Hindlimb muscle (tissue), 1 donor: ENCODE results near the gene DNAH12. TPM values are rescaled to one million over a fixed set of nuclear protein-coding genes. Genes with fewer than 3 reads are reported as not detected.
"Not testable (repeated sequence)": the region's sequence is repeated elsewhere in the genome, so short reads cannot be mapped to it uniquely, and the experiment has no call there.

ENCODE experiments used
- DNase-seq: peaks from one replicate; pipeline ENCODE4 v3.0.0-alpha.2; 2013
- polyA plus RNA-seq: library from polyadenylated mRNA; unstranded; fragments of 120-200 nt; gene quantifications from one replicate; pipeline ENCODE4 v1.2.1, GENCODE V29; 2013; ENCODE audit not compliant: insufficient read length

DNAH12 gene
- polyA plus RNA-seq, 1 donor, result 0.50 TPM

- DNase-seq, result no peak
Measured at GRCh38 chr3:57411715-57412114, 132.4 kb downstream of the DNAH12 start.

- DNase-seq, result no peak
Measured at GRCh38 chr3:57409471-57409870, 134.7 kb downstream of the DNAH12 start.

GRCh38 chr3:57402675-57403074 is 141.5 kb downstream of the DNAH12 start:
- DNase-seq, result no peak

- no peak for DNase-seq
Measured at GRCh38 chr3:57397175-57398026, 146.7 kb downstream of the DNAH12 start.

GRCh38 chr3:57393977-57394376 is 150.2 kb downstream of the DNAH12 start:
- DNase-seq, result no peak

- DNase-seq, result no peak
Measured at GRCh38 chr3:57391767-57392166, 152.4 kb downstream of the DNAH12 start.

- DNase-seq, result no peak
Measured at GRCh38 chr3:57389271-57389670, 154.9 kb downstream of the DNAH12 start.

GRCh38 chr3:57386307-57386706 is 157.8 kb downstream of the DNAH12 start:
- no peak for DNase-seq

- no peak for DNase-seq
Measured at GRCh38 chr3:57385498-57385897, 158.6 kb downstream of the DNAH12 start.

GRCh38 chr3:57383838-57384237 is 160.3 kb downstream of the DNAH12 start:
- no peak for DNase-seq

GRCh38 chr3:57383406-57383805 is 160.7 kb downstream of the DNAH12 start:
- no peak for DNase-seq

- peak; percentile 9 for DNase-seq
Measured at GRCh38 chr3:57382933-57383332, 161.2 kb downstream of the DNAH12 start.

- no peak for DNase-seq
Measured at GRCh38 chr3:57370341-57370740, 173.8 kb downstream of the DNAH12 start.

- not testable (repeated sequence) for DNase-seq
Measured at GRCh38 chr3:57365089-57365488, 179.1 kb downstream of the DNAH12 start.

GRCh38 chr3:57356275-57356674 is 187.9 kb downstream of the DNAH12 start:
- DNase-seq, result not testable (repeated sequence)

GRCh38 chr3:57354768-57355167 is 189.4 kb downstream of the DNAH12 start:
- no peak for DNase-seq

GRCh38 chr3:57350271-57350670 is 193.9 kb downstream of the DNAH12 start:
- DNase-seq, result no peak

GRCh38 chr3:57339071-57339642 is 205.0 kb downstream of the DNAH12 start:
- DNase-seq, result not testable (repeated sequence)

- DNase-seq, result not testable (repeated sequence)
Measured at GRCh38 chr3:57338272-57339070, 205.7 kb downstream of the DNAH12 start.

GRCh38 chr3:57335283-57335938 is 208.7 kb downstream of the DNAH12 start:
- DNase-seq, result no peak

- DNase-seq, result no peak
Measured at GRCh38 chr3:57331078-57331610, 213.0 kb downstream of the DNAH12 start.

GRCh38 chr3:57326498-57326897 is 217.6 kb downstream of the DNAH12 start:
- DNase-seq, result not testable (repeated sequence)
